Fibroblast of lung (primary cell): ENCODE measurements around the gene FGGY. TPM values are rescaled to one million over a fixed set of nuclear protein-coding genes. Genes with fewer than 3 reads are reported as not detected.

Source experiments
- DNase-seq, 2 donors: peaks; one replicate each; pipeline versions ENCODE4 v3.0.0 to v3.0.0-alpha.2; 2010; ENCODE audit warnings: low read depth in 2 of 2
- H2AFZ ChIP-seq: 2 replicates; pipeline ENCODE4 v1.5.1; 2012; ENCODE audit warnings: low read length, control low read depth, inconsistent platforms
- H3K27ac ChIP-seq: 2 replicates; pipeline ENCODE4 v1.5.1; 2011; ENCODE audit warnings: low read length, control low read depth; ENCODE audit not compliant: insufficient read depth
- H3K27me3 ChIP-seq: 2 replicates; pipeline ENCODE4 v1.5.1; 2011; ENCODE audit warnings: mild to moderate bottlenecking, low read length; ENCODE audit not compliant: control insufficient read depth, insufficient read depth
- H3K36me3 ChIP-seq: 2 replicates; pipeline ENCODE4 v1.5.1; 2011; ENCODE audit warnings: low read length; ENCODE audit not compliant: control insufficient read depth, insufficient read depth
- H3K4me1 ChIP-seq: 2 replicates; pipeline ENCODE4 v1.5.1; 2011; ENCODE audit warnings: low read length; ENCODE audit not compliant: control insufficient read depth, insufficient read depth; ENCODE audit errors: extremely low read depth
- H3K4me2 ChIP-seq: 2 replicates; pipeline ENCODE4 v1.5.1; 2011; ENCODE audit warnings: low read length, control low read depth; ENCODE audit not compliant: insufficient read depth; ENCODE audit errors: extremely low read depth
- H3K4me3 ChIP-seq, 4 experiments: fragments of 200-600 bp in 1 of 4; sonication (generic) in 1 of 4; replicated peaks in 1 of 4; 2 replicates each; pipeline ENCODE4 v1.5.1; 2011 to 2016; ENCODE audit warnings: low read length in 4 of 4, low read depth in 3 of 4, mild to moderate bottlenecking in 3 of 4, control low read depth in 2 of 4, inconsistent platforms in 1 of 4, mixed read lengths in 1 of 4; ENCODE audit not compliant: insufficient read depth in 1 of 4; ENCODE audit errors: control extremely low read depth in 1 of 4
- H3K79me2 ChIP-seq: 2 replicates; pipeline ENCODE4 v1.5.1; 2012; ENCODE audit warnings: mild to moderate bottlenecking, low read length, inconsistent platforms; ENCODE audit not compliant: control insufficient read depth, insufficient read depth
- H3K9ac ChIP-seq: 2 replicates; pipeline ENCODE4 v1.5.1; 2011; ENCODE audit warnings: mild to moderate bottlenecking, low read length, control low read depth; ENCODE audit not compliant: insufficient read depth
- H3K9me3 ChIP-seq: 2 replicates; pipeline ENCODE4 v1.5.1; 2012; ENCODE audit warnings: low read depth, low read length; ENCODE audit not compliant: control insufficient read depth, insufficient read depth
- H4K20me1 ChIP-seq: 2 replicates; pipeline ENCODE4 v1.5.1; 2011; ENCODE audit warnings: low read length; ENCODE audit not compliant: control insufficient read depth, insufficient read depth; ENCODE audit errors: extremely low read depth
- CTCF ChIP-seq, 2 donors: IDR thresholded peaks in 1 of 2; conservative IDR thresholded peaks in 1 of 2; 1 replicate in 1 of 2; 2 replicates in 1 of 2; pipeline ENCODE4 v1.5.1; 2011 to 2012; ENCODE audit warnings: low read length in 2 of 2, control low read depth in 1 of 2, inconsistent platforms in 1 of 2, low read depth in 1 of 2, mild to moderate bottlenecking in 1 of 2
- EZH2 ChIP-seq: IDR thresholded peaks from 2 replicates; pipeline ENCODE4 v1.5.1; 2012; ENCODE audit warnings: low read length, control low read depth, mild to moderate bottlenecking; ENCODE audit errors: missing control alignments
- polyA plus RNA-seq, 2 donors: library from polyadenylated mRNA; depleted of rRNA in 1 of 2; stranded (reverse) in 1 of 2; unstranded in 1 of 2; fragments of >200 nt; gene quantifications; 2 replicates each; pipeline ENCODE4 v1.2.1, GENCODE V29; 2011 to 2012; ENCODE audit warnings: missing spikeins in 1 of 2
- total RNA-seq: library from RNA; depleted of rRNA; stranded (reverse); fragments of >200 nt; gene quantifications from 2 replicates; pipeline ENCODE4 v1.2.1, GENCODE V29; 2014

The FGGY gene
- total and polyA plus RNA-seq, 2 donors (not counting 1 experiment from before 2014, with no cell fraction given), result 9.5 to 32.4 TPM

- Histone ChIP-seq H3K27me3 (no peaks in the 10 kb centered on the region), H3K9me3 (no peaks in the 10 kb centered on the region), H3K36me3 (no peaks in the 10 kb centered on the region), H3K9ac (no peak overlapping the region), H4K20me1 (no peaks in the 10 kb centered on the region), H3K79me2 (no peaks in the 10 kb centered on the region), H3K27ac (no peak overlapping the region), H3K4me2 (no peak overlapping the region), H3K4me1 (peaks cover 2% of the 10 kb centered on the region), H3K4me3 (no peak overlapping the region), H2AFZ (no peak overlapping the region)
- TF ChIP-seq CTCF (conservative IDR thresholded peaks at IDR 0.05 in 1 of 2, IDR thresholded peaks at IDR 0.05 in 1 of 2; ENCODE audit: low read depth in 1 of 2, low read length in 2 of 2) (no peak), EZH2 (no peak)
- no peak for DNase-seq
Measured at GRCh38 chr1:59409549-59409948, 112.7 kb downstream of the FGGY start.

- no peak overlapping the region for H3K27ac ChIP-seq
- TF ChIP-seq EZH2, result no peak
- TF ChIP-seq CTCF (conservative IDR thresholded peaks at IDR 0.05 in 1 of 2, IDR thresholded peaks at IDR 0.05 in 1 of 2; ENCODE audit: low read depth in 1 of 2, low read length in 2 of 2), result no peak
- H3K4me1 ChIP-seq, result peaks cover 2% of the 10 kb centered on the region
- no peaks in the 10 kb centered on the region for H3K36me3 ChIP-seq
- H3K27me3 ChIP-seq, result no peaks in the 10 kb centered on the region
- H3K4me3 ChIP-seq, result no peak overlapping the region
- no peak overlapping the region for H2AFZ ChIP-seq
- H3K4me2 ChIP-seq, result no peak overlapping the region
- H3K9me3 ChIP-seq, result no peaks in the 10 kb centered on the region
- H4K20me1 ChIP-seq, result no peaks in the 10 kb centered on the region
- no peaks in the 10 kb centered on the region for H3K79me2 ChIP-seq
- no peak for DNase-seq
- H3K9ac ChIP-seq, result no peak overlapping the region
Measured at GRCh38 chr1:59409986-59410385, 113.1 kb downstream of the FGGY start.

- Histone ChIP-seq H4K20me1 (no peaks in the 10 kb centered on the region), H3K79me2 (no peaks in the 10 kb centered on the region), H3K27ac (no peak overlapping the region), H3K9ac (no peak overlapping the region), H3K9me3 (no peaks in the 10 kb centered on the region), H2AFZ (no peak overlapping the region), H3K4me1 (peaks cover 2% of the 10 kb centered on the region), H3K4me3 (no peak overlapping the region), H3K27me3 (no peaks in the 10 kb centered on the region), H3K4me2 (no peak overlapping the region), H3K36me3 (no peaks in the 10 kb centered on the region)
- TF ChIP-seq CTCF (conservative IDR thresholded peaks at IDR 0.05 in 1 of 2, IDR thresholded peaks at IDR 0.05 in 1 of 2; ENCODE audit: low read depth in 1 of 2, low read length in 2 of 2) (no peak), EZH2 (no peak)
- DNase-seq, result no peak
Measured at GRCh38 chr1:59410457-59410856, 113.6 kb downstream of the FGGY start.
